GM23248 (cell line): ENCODE data around the gene GRID2.

Experiments
- EZH2 ChIP-seq: fragments of 200-600 bp; sonication (generic); IDR thresholded peaks from 2 replicates; pipeline ENCODE4 v1.6.1; 2018; ENCODE audit warnings: antibody characterized with exemption, mild to moderate bottlenecking; ENCODE audit not compliant: insufficient read depth, poor library complexity, severe bottlenecking
- EZH2phosphoT487 ChIP-seq: fragments of 200-600 bp; sonication (generic); IDR thresholded peaks from 2 replicates; pipeline ENCODE4 v1.6.1; 2018; ENCODE audit warnings: antibody characterized with exemption, moderate library complexity, mild to moderate bottlenecking, low read depth; ENCODE audit not compliant: insufficient read depth

GRCh38 chr4:92646826-92647225 lies 343.1 kb downstream of the GRID2 start:
- TF ChIP-seq EZH2phosphoT487 (no peak), EZH2 (no peak)
